Measurements from ENCODE around the gene NR2C2AP.

- TF ChIP-seq SPI1 (IDR thresholded peaks at IDR 0.05; ENCODE audit: low read depth, low read length) = no peak
- TF ChIP-seq TAF1 (IDR thresholded peaks at IDR 0.05; ENCODE audit: low read depth, low read length) = no peak
- no peak for TF ChIP-seq POLR2A (IDR thresholded peaks at IDR 0.05; ENCODE audit: low read depth, low read length)
- no peak for TF ChIP-seq POLR2AphosphoS5 (IDR thresholded peaks at IDR 0.05; ENCODE audit: low read depth, low read length)
- TF ChIP-seq PAX5 (IDR thresholded peaks at IDR 0.05; ENCODE audit: insufficient read depth, low read length, severe bottlenecking) = no peak
Observed at GRCh38 chr19:19223060-19223459, 19.8 kb upstream of the NR2C2AP start.
